Measurements from ENCODE around the gene PRKAA2.

Gene PRKAA2

DNA sequence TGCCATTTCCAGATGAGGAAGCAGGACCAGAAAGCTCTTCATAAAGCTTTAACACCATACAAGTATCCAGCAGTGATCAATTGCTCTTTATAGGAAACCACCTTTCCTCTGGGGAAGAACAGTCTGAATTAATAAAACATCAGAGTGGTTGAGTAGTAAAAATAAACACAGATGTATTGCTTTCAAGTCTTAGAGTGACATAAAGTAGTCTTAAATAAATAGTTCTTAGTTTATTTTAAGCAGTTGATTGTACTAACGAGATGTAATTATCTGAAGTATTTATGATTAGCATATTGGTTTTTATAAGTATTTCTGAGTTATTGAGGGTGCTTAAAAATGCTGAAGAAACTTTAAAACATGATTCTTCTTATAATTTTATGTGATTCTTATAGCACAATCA lies 67.0 kb downstream of the PRKAA2 start:
- ATAC-seq (ENCODE audit: insufficient read depth, low read depth) (no peak), DNase-seq (no peak)
- no peaks in the 10 kb centered on the region for H3K4me1 ChIP-seq (ENCODE audit: insufficient read depth, low read length)
- no peak for TF ChIP-seq EZH2 (IDR thresholded peaks at IDR 0.05; ENCODE audit: borderline replicate concordance, low read depth, low read length, severe bottlenecking)
- TF ChIP-seq, protein P1, sequence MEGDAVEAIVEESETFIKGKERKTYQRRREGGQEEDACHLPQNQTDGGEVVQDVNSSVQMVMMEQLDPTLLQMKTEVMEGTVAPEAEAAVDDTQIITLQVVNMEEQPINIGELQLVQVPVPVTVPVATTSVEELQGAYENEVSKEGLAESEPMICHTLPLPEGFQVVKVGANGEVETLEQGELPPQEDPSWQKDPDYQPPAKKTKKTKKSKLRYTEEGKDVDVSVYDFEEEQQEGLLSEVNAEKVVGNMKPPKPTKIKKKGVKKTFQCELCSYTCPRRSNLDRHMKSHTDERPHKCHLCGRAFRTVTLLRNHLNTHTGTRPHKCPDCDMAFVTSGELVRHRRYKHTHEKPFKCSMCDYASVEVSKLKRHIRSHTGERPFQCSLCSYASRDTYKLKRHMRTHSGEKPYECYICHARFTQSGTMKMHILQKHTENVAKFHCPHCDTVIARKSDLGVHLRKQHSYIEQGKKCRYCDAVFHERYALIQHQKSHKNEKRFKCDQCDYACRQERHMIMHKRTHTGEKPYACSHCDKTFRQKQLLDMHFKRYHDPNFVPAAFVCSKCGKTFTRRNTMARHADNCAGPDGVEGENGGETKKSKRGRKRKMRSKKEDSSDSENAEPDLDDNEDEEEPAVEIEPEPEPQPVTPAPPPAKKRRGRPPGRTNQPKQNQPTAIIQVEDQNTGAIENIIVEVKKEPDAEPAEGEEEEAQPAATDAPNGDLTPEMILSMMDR (IDR thresholded peaks at IDR 0.05; ENCODE audit: borderline replicate concordance, extremely low read depth, low read length, poor library complexity, severe bottlenecking) = no peak
- H3K4me2 ChIP-seq (ENCODE audit: insufficient read depth, low read length) = no peak overlapping the region
- H4K20me1 ChIP-seq (ENCODE audit: insufficient read depth, low read length) = no peaks in the 10 kb centered on the region
- H2AFZ ChIP-seq (ENCODE audit: low read depth, low read length) = no peak overlapping the region
- no peak overlapping the region for H3K4me3 ChIP-seq (ENCODE audit: low read depth in 1 of 2, low read length in 2 of 2)
- no peaks in the 10 kb centered on the region for H3K36me3 ChIP-seq (ENCODE audit: insufficient read depth, low read length)
- no peaks in the 10 kb centered on the region for H3K9me3 ChIP-seq (ENCODE audit: insufficient read depth, low read length, severe bottlenecking)
- no peak overlapping the region for H3K9ac ChIP-seq (ENCODE audit: low read depth, low read length)
- no peak overlapping the region for H3K27ac ChIP-seq (ENCODE audit: low read length)
- H3K27me3 ChIP-seq (ENCODE audit: insufficient read depth, low read length, poor library complexity) = peaks cover 27% of the 10 kb centered on the region
- no peaks in the 10 kb centered on the region for H3K79me2 ChIP-seq (ENCODE audit: insufficient read depth, low read length)

DNA sequence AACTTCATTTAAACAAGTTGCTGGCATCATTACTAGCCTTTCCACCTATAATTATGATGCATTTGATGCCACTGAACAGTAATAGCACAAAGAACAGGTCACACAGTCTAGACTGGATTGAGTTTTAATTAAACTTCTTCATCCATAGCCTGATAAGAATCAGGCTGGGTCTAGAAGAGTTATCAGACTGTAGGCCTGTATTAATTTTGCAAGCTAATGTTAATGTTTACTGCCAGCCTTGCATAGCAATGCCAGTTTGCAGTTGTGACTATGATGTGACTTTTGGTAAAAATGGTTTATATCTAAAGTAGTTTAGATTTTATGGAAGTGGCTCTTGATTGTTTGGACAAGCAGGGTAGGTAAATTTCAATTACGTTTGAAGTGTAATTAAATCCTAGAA lies 68.0 kb downstream of the PRKAA2 start:
- DNase-seq (no peak), ATAC-seq (ENCODE audit: insufficient read depth, low read depth) (no peak)
- Histone ChIP-seq H3K9ac (ENCODE audit: low read depth, low read length) (no peak overlapping the region), H3K79me2 (ENCODE audit: insufficient read depth, low read length) (no peaks in the 10 kb centered on the region), H4K20me1 (ENCODE audit: insufficient read depth, low read length) (no peaks in the 10 kb centered on the region), H3K9me3 (ENCODE audit: insufficient read depth, low read length, severe bottlenecking) (no peaks in the 10 kb centered on the region), H3K4me3 (ENCODE audit: low read depth in 1 of 2, low read length in 2 of 2) (no peak overlapping the region), H3K27me3 (ENCODE audit: insufficient read depth, low read length, poor library complexity) (peaks cover 29% of the 10 kb centered on the region), H3K36me3 (ENCODE audit: insufficient read depth, low read length) (no peaks in the 10 kb centered on the region), H3K4me2 (ENCODE audit: insufficient read depth, low read length) (no peak overlapping the region), H3K4me1 (ENCODE audit: insufficient read depth, low read length) (no peaks in the 10 kb centered on the region), H2AFZ (ENCODE audit: low read depth, low read length) (no peak overlapping the region), H3K27ac (ENCODE audit: low read length) (no peak overlapping the region)
- TF ChIP-seq, protein P1 (IDR thresholded peaks at IDR 0.05; ENCODE audit: borderline replicate concordance, extremely low read depth, low read length, poor library complexity, severe bottlenecking) = no peak
- no peak for TF ChIP-seq EZH2 (IDR thresholded peaks at IDR 0.05; ENCODE audit: borderline replicate concordance, low read depth, low read length, severe bottlenecking)

DNA sequence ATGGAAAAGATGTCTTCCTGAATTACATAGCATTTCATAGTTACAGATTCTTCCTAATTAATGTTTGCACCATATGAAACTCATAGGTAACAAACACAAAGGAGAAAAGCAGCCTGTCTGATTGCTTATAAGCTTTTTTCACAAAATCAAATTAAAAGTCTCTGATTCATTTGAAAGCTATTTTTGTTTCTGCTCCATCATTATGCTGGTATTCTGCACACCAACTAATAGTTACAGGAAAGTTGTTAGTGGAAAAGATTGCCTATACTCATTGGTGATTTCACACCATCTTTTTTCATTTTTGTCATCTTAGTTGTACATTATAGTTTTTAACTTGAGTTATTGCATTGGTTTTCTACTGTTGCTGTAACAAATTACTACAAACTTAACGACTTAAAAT lies 70.0 kb downstream of the PRKAA2 start:
- peaks cover 32% of the 10 kb centered on the region for H3K27me3 ChIP-seq (ENCODE audit: insufficient read depth, low read length, poor library complexity)
- no peaks in the 10 kb centered on the region for H3K4me1 ChIP-seq (ENCODE audit: insufficient read depth, low read length)
- ATAC-seq (ENCODE audit: insufficient read depth, low read depth) (no peak), DNase-seq (no peak)
- no peaks in the 10 kb centered on the region for H3K36me3 ChIP-seq (ENCODE audit: insufficient read depth, low read length)
- H2AFZ ChIP-seq (ENCODE audit: low read depth, low read length) = no peak overlapping the region
- no peak overlapping the region for H3K9ac ChIP-seq (ENCODE audit: low read depth, low read length)
- no peaks in the 10 kb centered on the region for H3K79me2 ChIP-seq (ENCODE audit: insufficient read depth, low read length)
- TF ChIP-seq EZH2 (IDR thresholded peaks at IDR 0.05; ENCODE audit: borderline replicate concordance, low read depth, low read length, severe bottlenecking) = no peak
- TF ChIP-seq, protein P1 (IDR thresholded peaks at IDR 0.05; ENCODE audit: borderline replicate concordance, extremely low read depth, low read length, poor library complexity, severe bottlenecking) = no peak
- H3K9me3 ChIP-seq (ENCODE audit: insufficient read depth, low read length, severe bottlenecking) = no peaks in the 10 kb centered on the region
- no peak overlapping the region for H3K4me2 ChIP-seq (ENCODE audit: insufficient read depth, low read length)
- no peak overlapping the region for H3K27ac ChIP-seq (ENCODE audit: low read length)
- H4K20me1 ChIP-seq (ENCODE audit: insufficient read depth, low read length) = no peaks in the 10 kb centered on the region
- H3K4me3 ChIP-seq (ENCODE audit: low read depth in 1 of 2, low read length in 2 of 2) = no peak overlapping the region

DNA sequence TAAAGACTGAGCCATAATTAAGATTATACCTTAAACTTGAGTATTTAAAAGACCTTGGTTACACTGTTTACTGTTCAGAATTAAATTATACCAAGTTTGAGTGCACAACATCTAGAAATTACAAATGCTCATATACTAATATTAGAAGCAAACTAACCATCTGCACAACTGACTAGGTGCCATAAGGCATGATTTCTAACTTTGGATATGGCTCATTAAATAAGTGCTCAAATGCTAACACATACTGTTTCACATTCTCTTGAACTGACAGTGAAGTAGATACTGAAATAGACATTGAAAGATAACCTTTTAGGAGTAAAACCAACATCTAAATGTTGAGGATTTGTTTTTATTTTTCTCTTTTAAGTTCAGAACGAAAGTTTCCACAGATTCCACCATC lies 74.1 kb downstream of the PRKAA2 start:
- Histone ChIP-seq H3K27me3 (ENCODE audit: insufficient read depth, low read length, poor library complexity) (peaks cover 21% of the 10 kb centered on the region), H3K9ac (ENCODE audit: low read depth, low read length) (no peak overlapping the region), H3K36me3 (ENCODE audit: insufficient read depth, low read length) (no peaks in the 10 kb centered on the region), H2AFZ (ENCODE audit: low read depth, low read length) (no peak overlapping the region), H3K4me3 (ENCODE audit: low read depth in 1 of 2, low read length in 2 of 2) (no peak overlapping the region), H4K20me1 (ENCODE audit: insufficient read depth, low read length) (no peaks in the 10 kb centered on the region), H3K79me2 (ENCODE audit: insufficient read depth, low read length) (no peaks in the 10 kb centered on the region), H3K9me3 (ENCODE audit: insufficient read depth, low read length, severe bottlenecking) (no peaks in the 10 kb centered on the region), H3K27ac (ENCODE audit: low read length) (no peak overlapping the region), H3K4me1 (ENCODE audit: insufficient read depth, low read length) (no peaks in the 10 kb centered on the region), H3K4me2 (ENCODE audit: insufficient read depth, low read length) (no peak overlapping the region)
- no peak for ATAC-seq (ENCODE audit: insufficient read depth, low read depth)
- TF ChIP-seq, protein P1 (IDR thresholded peaks at IDR 0.05; ENCODE audit: borderline replicate concordance, extremely low read depth, low read length, poor library complexity, severe bottlenecking) = no peak
- no peak for TF ChIP-seq EZH2 (IDR thresholded peaks at IDR 0.05; ENCODE audit: borderline replicate concordance, low read depth, low read length, severe bottlenecking)
- no peak for DNase-seq
